HG03139 (cell line): Measurements from ENCODE around the gene TTLL5.

Experiments used
- ATAC-seq: cut with Tn5 transposase; IDR thresholded peaks from one replicate; pipeline ENCODE4 v1.9.1; 2021; ENCODE audit not compliant: unreplicated experiment

TTLL5 gene

GRCh38 chr14:75700295-75700694 is 39.2 kb downstream of the TTLL5 start:
- no peak for ATAC-seq

GRCh38 chr14:75702122-75702521 is 41.1 kb downstream of the TTLL5 start:
- no peak for ATAC-seq

DNA sequence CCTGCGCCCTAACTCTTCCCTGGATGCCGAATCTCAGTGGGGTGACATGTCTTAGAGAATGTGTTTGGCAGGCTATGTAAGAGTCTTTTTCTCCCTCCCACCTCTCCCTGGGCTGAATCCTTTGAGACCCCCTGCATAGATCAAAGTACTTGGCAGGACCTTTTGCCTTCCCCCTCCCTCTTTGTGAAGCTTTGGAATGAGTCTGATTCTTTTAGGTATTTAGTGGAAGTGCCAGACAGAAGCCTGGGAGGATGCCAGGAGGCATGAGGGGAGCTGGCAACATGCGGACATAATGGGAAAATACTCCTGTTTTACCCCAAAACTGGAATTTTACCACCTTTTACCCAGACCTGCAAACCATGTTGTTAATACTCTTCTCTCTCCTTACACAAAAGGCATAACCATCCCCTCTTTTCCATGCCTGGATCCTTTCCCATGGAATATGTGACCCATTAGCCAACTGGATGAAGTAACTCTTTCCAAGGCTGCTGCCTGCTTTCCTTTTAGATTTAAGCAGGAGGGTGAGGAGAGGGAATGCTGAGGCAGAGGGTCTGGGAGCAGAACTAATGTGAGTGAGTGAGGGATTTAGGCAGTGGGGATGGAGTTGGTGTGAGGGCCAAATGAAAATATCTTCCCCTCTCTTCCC is 41.7 kb downstream of the TTLL5 start:
- ATAC-seq = no peak

DNA sequence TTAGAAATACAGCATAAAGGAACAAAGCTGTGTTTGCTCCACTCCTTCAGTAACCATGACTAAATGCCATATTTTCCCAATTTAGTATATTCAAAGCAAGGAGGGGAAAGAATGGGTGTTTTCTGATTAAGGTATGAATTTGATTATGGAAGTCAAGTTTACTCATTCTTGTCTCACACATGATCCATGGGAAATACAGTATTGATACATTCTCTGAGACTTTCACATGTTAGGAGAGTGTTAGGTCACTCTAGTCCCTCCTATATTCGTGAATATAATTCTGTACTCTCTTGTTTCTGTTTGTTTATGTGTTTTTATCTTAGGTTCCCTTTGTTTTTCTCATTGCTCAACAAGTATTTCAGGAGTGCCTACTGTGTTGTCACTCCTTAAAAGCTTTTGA is 42.4 kb downstream of the TTLL5 start:
- no peak for ATAC-seq

DNA sequence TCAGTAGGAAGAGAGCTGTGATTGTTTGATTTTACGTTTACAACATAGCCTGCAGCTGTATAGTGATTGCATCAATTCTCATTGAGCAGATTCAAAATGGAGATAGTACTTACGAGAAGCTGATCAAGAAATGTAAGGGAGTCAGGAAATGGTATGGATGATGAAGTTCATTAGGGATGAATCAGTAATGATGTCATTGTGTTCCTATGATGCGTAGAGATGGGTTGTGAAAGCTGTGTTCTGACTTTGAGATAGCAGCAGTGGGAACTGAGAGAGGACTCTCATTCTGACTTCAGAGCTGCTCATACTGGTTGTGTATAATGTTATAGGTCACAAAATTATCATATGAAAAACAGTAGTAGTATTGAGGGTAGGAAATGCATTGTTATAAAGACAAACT is 44.0 kb downstream of the TTLL5 start:
- ATAC-seq = no peak

- ATAC-seq = no peak
Observed at GRCh38 chr14:75709207-75709812, 48.3 kb downstream of the TTLL5 start.

DNA sequence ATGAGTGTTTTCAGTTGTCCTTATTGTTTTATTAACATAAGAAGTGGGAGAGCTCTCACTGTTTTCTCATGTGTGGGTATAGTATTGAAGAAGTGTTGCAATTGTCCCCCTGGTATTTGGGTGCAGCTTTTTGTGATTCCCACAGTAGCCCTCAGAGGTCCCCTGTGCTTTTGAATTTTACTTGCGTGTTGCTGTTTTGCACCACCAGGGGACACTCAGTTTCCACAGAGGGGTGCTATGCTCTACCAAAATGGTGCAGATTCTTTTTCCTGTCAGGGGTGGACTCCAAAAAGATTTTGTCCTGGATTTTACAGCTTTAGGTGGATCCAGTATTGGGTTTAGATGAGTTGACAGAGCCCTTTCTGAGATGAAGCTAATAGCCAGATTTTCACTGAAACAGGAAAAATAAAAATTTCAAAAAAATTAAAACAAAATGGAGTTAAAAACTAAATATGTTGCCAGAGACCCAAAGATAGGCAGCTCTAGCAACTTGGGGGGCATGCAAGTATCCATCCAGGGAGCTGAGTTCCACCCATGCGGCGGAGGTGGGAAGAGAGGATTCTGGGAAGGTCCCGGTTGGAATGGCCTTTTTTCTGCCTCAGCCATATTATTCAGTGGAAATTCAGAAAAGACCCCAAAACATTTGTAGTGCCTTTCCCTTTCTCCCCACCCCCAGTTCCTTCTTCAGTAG is 50.2 kb downstream of the TTLL5 start:
- ATAC-seq = no peak

GRCh38 chr14:75711796-75712211 is 50.8 kb downstream of the TTLL5 start:
- ATAC-seq = no peak

DNA sequence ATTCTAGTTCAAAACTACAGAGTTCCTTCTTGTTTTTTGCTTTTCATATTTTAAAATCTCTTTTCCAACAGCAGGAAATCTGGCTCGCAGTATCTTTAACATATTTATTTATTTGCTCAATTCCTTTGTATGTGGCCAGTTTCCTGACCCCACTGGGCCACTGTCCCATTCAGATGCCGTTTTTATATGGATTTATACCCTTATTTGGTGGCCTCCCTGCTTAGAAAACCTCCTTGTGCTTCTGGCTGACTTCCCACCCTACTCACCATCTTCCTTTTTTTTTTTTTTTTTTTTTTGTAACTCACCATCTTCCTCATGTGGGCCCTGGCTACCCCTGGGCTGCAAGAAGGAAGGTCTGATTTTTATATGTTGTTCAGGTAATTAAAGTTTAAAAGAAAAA is 53.9 kb downstream of the TTLL5 start:
- no peak for ATAC-seq

DNA sequence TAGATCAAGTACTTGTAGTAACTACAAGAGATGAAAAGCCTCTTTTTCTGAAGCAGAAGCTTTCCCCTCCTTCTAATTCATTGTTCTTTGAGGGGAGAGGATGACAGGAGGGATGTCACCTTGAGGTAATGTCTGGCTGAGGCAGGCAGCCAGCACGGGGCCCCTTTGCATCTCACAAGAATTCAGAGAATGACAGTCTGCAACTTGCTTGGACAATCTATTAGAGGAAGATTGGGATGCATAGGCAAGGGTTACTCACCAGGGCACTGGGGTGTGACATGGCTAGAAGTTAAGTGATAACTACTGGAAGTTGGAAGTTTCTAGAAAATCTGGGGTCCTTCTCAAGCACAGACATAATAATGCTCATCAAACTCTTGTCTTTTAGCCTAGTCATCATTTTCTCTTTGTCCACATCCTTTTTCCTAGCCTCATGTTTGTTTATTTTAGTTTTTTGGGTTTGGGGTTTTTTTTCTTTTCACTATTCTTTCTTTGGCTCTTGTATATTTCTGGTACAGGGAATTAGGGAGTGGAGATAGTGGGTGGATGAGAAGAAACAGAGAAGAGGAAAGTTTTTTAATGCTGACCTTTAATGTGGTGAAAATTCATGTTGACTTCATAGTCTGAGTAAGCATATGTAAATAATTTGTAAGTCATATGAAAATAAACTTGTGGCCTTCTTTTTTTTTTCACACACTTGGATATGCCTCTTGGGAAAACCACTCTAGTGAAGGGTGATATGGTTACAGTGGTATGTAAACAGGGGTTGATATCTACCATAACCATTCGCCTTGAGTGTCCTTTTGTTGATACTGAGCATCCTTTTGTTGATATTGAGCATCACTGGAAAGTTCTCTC is 55.1 kb downstream of the TTLL5 start:
- ATAC-seq = no peak

DNA sequence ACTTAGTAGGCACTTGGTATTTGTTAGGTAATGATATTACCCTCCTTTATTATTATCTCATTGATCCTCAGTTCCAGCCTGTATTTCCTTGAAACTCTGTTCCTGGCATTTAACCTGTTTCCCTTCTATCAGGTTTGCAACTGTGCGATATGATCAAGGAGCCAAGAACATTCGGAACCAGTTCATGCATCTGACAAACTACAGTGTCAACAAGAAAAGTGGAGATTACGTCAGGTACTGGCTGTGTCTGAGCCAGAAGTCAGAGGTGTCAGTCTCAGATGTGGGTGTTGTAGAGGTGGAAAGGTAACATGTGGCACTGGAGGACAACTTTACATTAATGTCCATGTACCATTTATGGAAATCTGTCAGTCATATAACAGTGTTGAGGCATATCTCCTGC is 56.7 kb downstream of the TTLL5 start:
- ATAC-seq = no peak

- ATAC-seq = no peak
Observed at GRCh38 chr14:75718199-75718598, 57.2 kb downstream of the TTLL5 start.

DNA sequence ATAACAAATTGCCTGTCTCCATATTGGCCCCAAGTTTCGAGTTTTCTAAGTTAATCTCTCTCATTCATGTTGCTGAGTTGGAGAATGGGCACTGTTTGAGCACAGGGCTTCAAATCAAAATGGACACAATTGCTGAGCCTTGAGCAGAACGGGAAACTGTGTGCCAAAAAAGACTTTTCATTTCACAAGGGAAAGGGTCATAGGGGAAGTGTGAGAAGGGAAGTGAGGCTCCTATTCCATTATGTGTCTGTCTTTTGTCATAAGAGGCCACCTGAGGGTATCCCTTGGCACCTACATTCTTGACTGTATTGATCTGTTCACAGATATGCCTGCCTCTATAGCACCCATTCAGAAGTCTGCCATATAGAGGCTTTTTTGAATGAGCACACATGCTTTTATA is 59.1 kb downstream of the TTLL5 start:
- no peak for ATAC-seq

- ATAC-seq = no peak
Observed at GRCh38 chr14:75720842-75721498, 59.9 kb downstream of the TTLL5 start.

DNA sequence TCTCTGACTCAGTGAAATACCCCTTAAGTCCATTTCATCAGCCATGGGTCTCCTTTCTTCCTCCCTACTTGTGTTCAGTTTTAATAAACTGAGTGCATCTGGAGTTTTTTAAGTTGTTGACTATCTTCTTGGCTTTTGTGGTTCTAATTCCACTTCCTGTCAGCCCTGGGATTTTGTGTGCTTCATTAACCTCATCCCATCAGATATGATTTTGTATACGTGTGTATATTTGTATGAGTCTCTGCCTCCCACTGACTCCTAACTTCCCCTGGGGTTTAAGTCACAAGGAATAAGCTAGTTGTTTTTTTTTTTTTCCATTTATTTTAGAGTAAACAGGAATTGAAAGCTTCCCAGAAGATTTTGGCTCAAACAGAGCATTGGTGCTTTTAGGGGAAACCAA is 62.7 kb downstream of the TTLL5 start:
- no peak for ATAC-seq

DNA sequence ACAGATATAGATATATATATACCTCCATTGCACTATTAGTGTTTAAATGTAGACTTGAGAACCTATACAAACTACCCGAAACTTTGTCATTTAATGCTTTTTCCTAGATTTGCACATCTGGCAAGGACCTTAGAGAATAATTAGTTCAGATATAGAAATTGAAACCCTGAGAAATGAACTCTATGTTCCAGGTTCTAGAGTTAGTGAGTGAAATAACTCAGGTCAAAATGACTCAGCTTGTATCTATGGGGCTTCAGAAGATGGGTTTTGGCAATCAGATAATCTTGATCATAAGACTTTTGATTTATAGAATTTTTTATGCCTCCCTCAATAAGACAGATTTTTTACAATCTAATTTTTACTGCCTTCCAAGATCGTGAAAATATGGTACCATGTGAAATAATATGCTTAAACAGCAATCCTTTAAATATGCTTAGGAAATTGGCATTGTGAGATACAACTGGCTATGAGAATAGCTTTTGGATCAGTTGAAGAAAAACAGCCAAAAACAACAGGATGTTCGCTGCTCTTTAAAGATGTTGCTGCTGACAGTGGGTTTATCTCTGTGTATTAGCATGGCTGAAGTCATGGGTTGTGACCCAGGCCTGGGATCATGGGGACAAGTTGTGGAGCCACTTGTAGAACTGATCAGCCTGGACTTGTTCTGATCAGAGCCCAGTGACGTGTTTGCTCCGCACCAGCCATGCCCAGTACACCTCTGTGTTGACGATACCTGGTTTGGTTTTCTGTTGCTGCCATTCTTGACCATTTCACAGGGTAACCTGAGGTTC is 63.6 kb downstream of the TTLL5 start:
- no peak for ATAC-seq

DNA sequence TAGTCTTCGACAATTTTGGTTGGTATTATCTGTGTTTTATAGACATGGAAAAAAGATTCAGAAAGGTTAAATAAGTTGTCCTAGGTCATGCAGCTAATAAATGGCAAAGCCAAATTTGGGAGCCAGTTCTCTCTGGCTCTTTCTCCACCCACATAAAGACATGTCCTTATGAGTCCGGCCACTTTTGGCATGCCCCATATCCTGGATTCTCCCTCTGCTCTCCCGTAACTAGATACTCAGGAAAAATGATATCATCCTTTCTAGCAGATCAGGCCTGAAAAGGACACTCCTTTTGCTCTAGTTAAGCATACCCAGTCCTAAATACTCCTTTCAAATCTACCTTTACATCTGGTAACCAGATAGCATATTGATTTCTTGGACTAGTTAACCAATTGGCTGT is 64.4 kb downstream of the TTLL5 start:
- no peak for ATAC-seq

DNA sequence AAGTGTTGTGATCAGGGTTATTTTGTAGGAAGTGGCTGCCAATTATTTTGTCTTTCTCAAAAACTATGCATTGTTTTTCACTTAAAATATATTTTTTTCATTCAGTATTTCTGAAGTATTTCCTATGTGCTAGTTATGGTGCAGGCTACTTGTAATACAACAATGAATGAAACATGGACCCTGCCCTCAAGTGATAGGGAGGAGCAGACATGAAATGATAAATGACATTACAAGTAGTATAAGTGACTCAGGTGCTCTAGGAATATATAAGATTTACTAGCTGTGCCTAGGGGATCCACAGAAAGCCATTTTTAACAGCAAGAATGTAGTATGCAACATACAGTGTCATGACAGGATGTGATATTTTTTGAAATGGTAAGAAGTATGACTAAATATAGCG is 65.3 kb downstream of the TTLL5 start:
- no peak for ATAC-seq

DNA sequence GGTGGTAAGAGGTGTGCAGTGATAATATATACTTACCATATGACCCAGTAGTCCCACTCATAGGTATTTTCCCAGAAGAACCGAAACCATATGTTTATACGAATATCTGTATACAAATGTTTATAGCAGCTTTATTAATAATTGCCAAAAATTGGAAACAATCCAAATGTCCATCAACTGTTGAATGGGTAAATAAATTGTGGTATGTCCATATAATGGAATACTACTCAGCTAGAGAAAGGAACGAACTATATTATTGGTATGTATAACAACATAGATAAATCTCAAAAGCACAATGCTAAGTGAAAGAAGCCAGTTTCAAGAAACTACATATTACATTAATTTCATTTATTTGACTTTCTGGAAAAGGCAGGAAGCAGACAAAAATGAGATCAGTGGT is 66.1 kb downstream of the TTLL5 start:
- ATAC-seq = no peak

- no peak for ATAC-seq
Observed at GRCh38 chr14:75732888-75733287, 71.8 kb downstream of the TTLL5 start.
